H7 (cell line): ENCODE measurements around the gene SYCP2. TPM values are rescaled to one million over a fixed set of nuclear protein-coding genes. Genes with fewer than 3 reads are reported as not detected.

ENCODE experiments used
- DNase-seq: peaks from one replicate; pipeline ENCODE4 v3.0.0; 2012
- H3K27me3 ChIP-seq: 2 replicates; pipeline ENCODE4 v1.6.0; 2011; ENCODE audit warnings: mild to moderate bottlenecking, low read length; ENCODE audit not compliant: control insufficient read depth, insufficient read depth
- H3K36me3 ChIP-seq: replicated peaks from 2 replicates; pipeline ENCODE4 v1.5.1; 2011; ENCODE audit warnings: low read length; ENCODE audit not compliant: control insufficient read depth, insufficient read depth
- H3K4me3 ChIP-seq: 2 replicates; pipeline ENCODE4 v1.5.1; 2011; ENCODE audit warnings: low read depth, mild to moderate bottlenecking, control low read depth, low read length, moderate library complexity; ENCODE audit not compliant: insufficient read depth
- total RNA-seq: library from RNA; depleted of rRNA; stranded (reverse); fragments of >200 nt; shearing (Covaris generic); gene quantifications from 2 replicates; pipeline ENCODE4 v1.2.3, GENCODE V29; 2014

The SYCP2 gene
- total RNA-seq, 1 experiment from 2014 or later = not detected

- Histone ChIP-seq H3K4me3 (no peak overlapping the region), H3K27me3 (peaks cover 36% of the 10 kb centered on the region), H3K36me3 (no peaks in the 10 kb centered on the region)
- DNase-seq = no peak
Observed at GRCh38 chr20:59937150-59937549, 3.7 kb upstream of the SYCP2 start.

- DNase-seq = no peak
- Histone ChIP-seq H3K27me3 (peaks cover 36% of the 10 kb centered on the region), H3K36me3 (no peaks in the 10 kb centered on the region), H3K4me3 (no peak overlapping the region)
Observed at GRCh38 chr20:59936409-59936808, 3.0 kb upstream of the SYCP2 start.

GRCh38 chr20:59935457-59936185 lies 2.2 kb upstream of the SYCP2 start:
- peaks cover 36% of the 10 kb centered on the region for H3K27me3 ChIP-seq
- no peak for DNase-seq
- H3K36me3 ChIP-seq = no peaks in the 10 kb centered on the region
- no peak overlapping the region for H3K4me3 ChIP-seq

- peak; percentile 93 for DNase-seq
- Histone ChIP-seq H3K4me3 (peak overlapping the region; percentile 47), H3K27me3 (peaks cover 28% of the 10 kb centered on the region), H3K36me3 (no peaks in the 10 kb centered on the region)
Observed at GRCh38 chr20:59933849-59934585, 580 bp upstream of the SYCP2 start.

- peak; percentile 26 for DNase-seq
- Histone ChIP-seq H3K27me3 (peaks cover 20% of the 10 kb centered on the region), H3K36me3 (no peaks in the 10 kb centered on the region), H3K4me3 (no peak overlapping the region)
Observed at GRCh38 chr20:59932616-59933295, 681 bp downstream of the SYCP2 start.

- Histone ChIP-seq H3K27me3 (peaks cover 20% of the 10 kb centered on the region), H3K36me3 (no peaks in the 10 kb centered on the region), H3K4me3 (no peak overlapping the region)
- no peak for DNase-seq
Observed at GRCh38 chr20:59931511-59932312, 1.7 kb downstream of the SYCP2 start.

GRCh38 chr20:59925899-59926298 lies 7.5 kb downstream of the SYCP2 start:
- Histone ChIP-seq H3K36me3 (no peaks in the 10 kb centered on the region), H3K4me3 (no peak overlapping the region), H3K27me3 (no peaks in the 10 kb centered on the region; the same call in 1 of the 2 replicates)
- no peak for DNase-seq

GRCh38 chr20:59925359-59925758 lies 8.1 kb downstream of the SYCP2 start:
- no peak for DNase-seq
- H3K4me3 ChIP-seq = no peak overlapping the region
- no peaks in the 10 kb centered on the region for H3K36me3 ChIP-seq
- no peaks in the 10 kb centered on the region; the same call in 1 of the 2 replicates for H3K27me3 ChIP-seq

GRCh38 chr20:59923514-59923913 lies 9.9 kb downstream of the SYCP2 start:
- no peak for DNase-seq
- Histone ChIP-seq H3K36me3 (no peaks in the 10 kb centered on the region), H3K27me3 (no peaks in the 10 kb centered on the region; the same call in 1 of the 2 replicates), H3K4me3 (no peak overlapping the region)

GRCh38 chr20:59920944-59921343 lies 12.5 kb downstream of the SYCP2 start:
- Histone ChIP-seq H3K36me3 (no peaks in the 10 kb centered on the region), H3K4me3 (no peak overlapping the region), H3K27me3 (no peaks in the 10 kb centered on the region; the same call in 1 of the 2 replicates)
- no peak for DNase-seq

- H3K4me3 ChIP-seq = no peak overlapping the region
Observed at GRCh38 chr20:59912609-59913008, 20.8 kb downstream of the SYCP2 start.

GRCh38 chr20:59911041-59911440 lies 22.4 kb downstream of the SYCP2 start:
- no peak for DNase-seq
- H3K27me3 ChIP-seq = no peaks in the 10 kb centered on the region
- H3K4me3 ChIP-seq = no peak overlapping the region
- no peaks in the 10 kb centered on the region for H3K36me3 ChIP-seq

More at GRCh38 chr20:59912609-59913008, 20.8 kb downstream of the SYCP2 start:
- Histone ChIP-seq H3K27me3 (no peaks in the 10 kb centered on the region), H3K36me3 (no peaks in the 10 kb centered on the region)
- no peak for DNase-seq

GRCh38 chr20:59908855-59909254 lies 24.6 kb downstream of the SYCP2 start:
- Histone ChIP-seq H3K4me3 (no peak overlapping the region), H3K27me3 (no peaks in the 10 kb centered on the region; the same call in 1 of the 2 replicates), H3K36me3 (no peaks in the 10 kb centered on the region)
- no peak for DNase-seq

GRCh38 chr20:59903621-59904020 lies 29.8 kb downstream of the SYCP2 start:
- Histone ChIP-seq H3K4me3 (no peak overlapping the region), H3K27me3 (no peaks in the 10 kb centered on the region; the same call in 1 of the 2 replicates), H3K36me3 (no peaks in the 10 kb centered on the region)
- DNase-seq = no peak
